H1 (cell line): ENCODE results near the gene LARP6. TPM values are rescaled to one million over a fixed set of nuclear protein-coding genes. Genes with fewer than 3 reads are reported as not detected.

Experiments
- FOSL1 ChIP-seq: IDR thresholded peaks from 2 replicates; pipeline ENCODE4 v1.6.1; 2011; ENCODE audit warnings: mild to moderate bottlenecking, low read depth, low read length, moderate library complexity; ENCODE audit not compliant: insufficient read depth
- RFX5 ChIP-seq: IDR thresholded peaks from 2 replicates; pipeline ENCODE4 v1.6.1; 2011; ENCODE audit warnings: low read depth, low read length, improper control_type of control experiment, borderline replicate concordance
- RXRA ChIP-seq: IDR thresholded peaks from 2 replicates; pipeline ENCODE4 v1.6.1; 2011; ENCODE audit warnings: low read depth, mild to moderate bottlenecking, low read length, moderate library complexity; ENCODE audit not compliant: insufficient read depth
- polyA plus RNA-seq, 7 experiments: library from polyadenylated mRNA; depleted of rRNA in 3 of 7; stranded (reverse) in 5 of 7; unstranded in 2 of 7; fragments of >200 nt in 5 of 7; fragments of 200-250 nt in 2 of 7; gene quantifications; 1 replicate in 5 of 7; 2 replicates in 1 of 7; 4 replicates in 1 of 7; pipeline versions ENCODE4 v1.2.1 to v1.2.3, GENCODE V29; 2011 to 2013; ENCODE audit warnings: missing spikeins in 2 of 7, mixed read lengths in 2 of 7
- total RNA-seq: library from RNA; stranded (reverse); fragmentation: NEBNext Ultra II Directional; extraction: Animal tissue kit (Norgen Biotek cat#: 25700); gene quantifications from 2 replicates; pipeline ENCODE4 v1.2.1, GENCODE V29; 2021
- TF ChIP-seq, protein P1 (sequence below): IDR thresholded peaks from 2 replicates; pipeline ENCODE4 v1.6.1; 2012; ENCODE audit warnings: inconsistent platforms

The LARP6 gene
- total and polyA plus RNA-seq, 2 of the 8 experiments (the other 6 are each of a cell fraction or from before 2014, with no cell fraction given) = 21.0 to 24.7 TPM

DNA sequence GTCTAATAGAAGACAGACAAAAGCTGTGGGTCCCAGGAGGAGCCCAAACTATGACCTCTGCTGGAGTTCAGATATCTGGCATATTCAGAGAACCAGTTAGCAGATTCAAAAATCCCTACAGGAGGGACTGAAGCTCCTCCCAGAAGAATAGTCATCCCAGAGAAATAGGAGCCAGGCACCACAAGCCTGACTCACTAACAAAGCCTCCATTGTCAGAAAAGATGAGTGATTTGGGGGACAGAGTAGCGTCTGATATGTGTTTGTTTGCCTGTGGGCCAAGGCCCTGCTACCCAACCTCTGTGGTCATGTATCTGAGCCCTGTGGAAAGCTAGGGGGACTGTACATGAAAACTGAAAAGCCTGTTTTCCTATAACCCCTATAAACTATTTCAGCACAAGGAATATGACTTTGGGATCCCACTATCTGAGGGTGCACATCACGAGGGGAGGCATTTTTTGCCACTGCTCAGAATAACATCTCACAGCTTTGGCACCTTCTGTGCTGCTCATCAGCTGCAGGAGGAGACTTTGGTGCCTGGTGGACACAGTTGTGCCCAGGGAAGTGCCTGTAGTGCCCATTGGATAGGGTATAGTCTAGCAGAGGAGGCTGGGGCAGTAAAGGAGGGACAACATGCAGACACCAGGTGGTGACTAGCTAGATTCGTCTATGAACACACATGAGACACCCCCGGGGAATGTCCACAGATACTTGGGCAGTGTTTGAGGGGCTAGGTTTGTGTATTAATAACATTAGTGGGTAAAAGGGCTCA lies 9.7 kb upstream of the LARP6 start (continued):
- TF ChIP-seq, protein P1, sequence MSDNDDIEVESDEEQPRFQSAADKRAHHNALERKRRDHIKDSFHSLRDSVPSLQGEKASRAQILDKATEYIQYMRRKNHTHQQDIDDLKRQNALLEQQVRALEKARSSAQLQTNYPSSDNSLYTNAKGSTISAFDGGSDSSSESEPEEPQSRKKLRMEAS = no peak
- TF ChIP-seq RXRA = no peak
- TF ChIP-seq FOSL1 = no peak
- no peak for TF ChIP-seq RFX5
